HG03039 (cell line): ENCODE data around the gene SLC16A1.
"Not testable (repeated sequence)": the region's sequence is repeated elsewhere in the genome, so short reads cannot be mapped to it uniquely, and the experiment has no call there.

ENCODE experiments used
- ATAC-seq: cut with Tn5 transposase; IDR thresholded peaks from one replicate; pipeline ENCODE4 v1.9.1; 2021; ENCODE audit warnings: mild to moderate bottlenecking, moderate library complexity; ENCODE audit not compliant: unreplicated experiment

Gene SLC16A1

GRCh38 chr1:112887599-112888283 is 68.3 kb downstream of the SLC16A1 start:
- ATAC-seq = no peak

DNA sequence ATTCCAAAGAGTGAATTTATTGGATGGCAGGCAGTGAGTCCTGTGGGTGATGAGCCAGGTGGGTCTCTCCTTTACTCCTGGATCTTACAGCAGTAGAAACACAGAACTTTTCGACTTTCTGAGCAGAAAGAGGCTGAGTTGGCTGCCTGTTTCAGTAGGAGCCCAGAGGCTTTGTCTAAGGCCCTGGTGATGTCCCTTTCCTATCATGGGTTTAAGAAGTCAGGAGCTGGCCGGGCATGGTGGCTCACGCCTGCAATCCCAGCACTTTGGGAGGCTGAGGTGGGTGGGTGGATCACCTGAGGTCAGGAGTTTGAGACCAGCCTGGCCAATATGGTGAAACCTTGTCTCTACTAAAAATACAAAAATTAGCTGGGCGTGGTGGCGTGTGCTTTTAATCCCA is 71.0 kb downstream of the SLC16A1 start:
- not testable (repeated sequence) for ATAC-seq

DNA sequence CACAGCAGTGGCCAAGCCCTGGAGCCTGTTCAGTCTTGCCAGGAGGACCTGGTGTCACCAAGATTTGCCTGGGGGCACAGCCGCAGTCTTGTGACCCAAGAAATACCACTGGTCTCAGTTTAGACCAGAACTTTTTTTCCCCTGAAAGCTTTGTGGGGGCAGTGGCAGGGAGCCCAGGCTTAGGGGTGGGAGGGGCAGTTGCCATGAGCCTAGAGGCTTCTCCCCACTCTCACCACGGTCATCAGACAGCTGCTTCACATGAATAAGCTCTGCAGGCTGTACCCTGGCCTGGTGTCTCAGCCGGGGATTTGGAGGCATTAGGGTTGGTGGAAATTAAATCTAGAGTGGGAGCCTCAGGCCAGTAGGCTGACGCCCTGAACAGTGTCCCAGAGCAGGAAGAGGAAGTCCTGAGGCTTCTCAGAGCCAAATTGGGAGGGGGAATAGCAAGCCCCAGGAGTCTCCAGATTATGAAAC is 73.7 kb downstream of the SLC16A1 start:
- ATAC-seq = no peak

DNA sequence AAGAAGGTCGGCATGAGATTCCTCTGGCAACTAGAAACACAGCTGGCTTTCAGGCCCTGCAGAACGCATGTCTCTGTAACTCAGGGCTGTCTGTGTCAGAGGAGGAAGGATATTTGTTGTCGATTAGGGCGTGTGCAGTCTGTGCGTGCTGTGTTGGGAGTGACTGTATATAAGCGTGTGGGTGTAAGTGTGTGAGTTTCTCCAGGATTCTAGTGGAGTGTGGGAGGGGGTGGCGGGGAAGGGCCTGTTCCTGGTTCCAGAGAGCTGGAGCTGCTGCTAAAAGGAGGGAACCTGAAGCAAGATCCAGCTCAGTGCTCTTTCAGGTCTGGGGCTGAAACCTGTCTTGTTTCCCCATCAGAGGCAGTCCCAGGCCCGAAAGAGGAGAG is 74.3 kb downstream of the SLC16A1 start:
- no peak for ATAC-seq

DNA sequence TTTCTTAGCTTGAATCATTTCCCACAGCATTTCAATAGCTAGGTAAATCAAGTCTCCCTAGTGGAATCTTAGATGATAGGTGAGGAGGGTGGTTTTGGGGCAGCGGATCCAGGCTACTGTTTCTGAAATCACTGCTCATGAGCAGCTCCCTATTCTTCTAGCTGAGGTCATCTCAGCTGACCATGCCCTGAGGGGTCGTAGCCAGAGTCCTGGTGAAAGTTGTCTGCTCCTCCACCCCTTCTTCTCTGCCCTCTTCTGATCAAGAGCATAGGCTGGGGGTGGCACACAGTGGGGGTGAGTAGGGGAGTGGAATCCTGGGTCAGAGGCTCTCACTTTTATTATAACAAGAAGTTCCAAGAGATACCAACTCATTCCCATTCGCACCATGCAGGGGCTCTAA is 76.2 kb downstream of the SLC16A1 start:
- ATAC-seq = no peak

- ATAC-seq = no peak
Observed at GRCh38 chr1:112878321-112878720, 77.7 kb downstream of the SLC16A1 start.

GRCh38 chr1:112877750-112878149 is 78.2 kb downstream of the SLC16A1 start:
- ATAC-seq = no peak

DNA sequence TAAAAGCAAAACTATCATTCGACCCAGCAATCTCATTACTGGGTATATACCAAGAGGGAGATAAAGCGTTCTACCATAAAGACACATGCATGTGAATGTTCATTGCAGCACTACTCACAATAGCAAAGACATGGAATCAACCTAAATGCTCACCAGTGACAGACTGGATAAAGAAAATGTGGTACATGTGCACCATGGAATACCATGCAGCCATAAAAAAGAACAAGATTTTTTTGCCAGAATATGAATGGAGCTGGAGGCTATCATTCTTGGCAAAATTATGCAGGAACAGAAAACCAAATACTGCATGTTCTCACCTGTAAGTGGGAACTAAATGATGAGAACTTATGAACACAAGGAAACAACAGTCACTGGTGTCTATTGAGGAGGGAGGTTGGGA is 79.7 kb downstream of the SLC16A1 start:
- no peak for ATAC-seq

DNA sequence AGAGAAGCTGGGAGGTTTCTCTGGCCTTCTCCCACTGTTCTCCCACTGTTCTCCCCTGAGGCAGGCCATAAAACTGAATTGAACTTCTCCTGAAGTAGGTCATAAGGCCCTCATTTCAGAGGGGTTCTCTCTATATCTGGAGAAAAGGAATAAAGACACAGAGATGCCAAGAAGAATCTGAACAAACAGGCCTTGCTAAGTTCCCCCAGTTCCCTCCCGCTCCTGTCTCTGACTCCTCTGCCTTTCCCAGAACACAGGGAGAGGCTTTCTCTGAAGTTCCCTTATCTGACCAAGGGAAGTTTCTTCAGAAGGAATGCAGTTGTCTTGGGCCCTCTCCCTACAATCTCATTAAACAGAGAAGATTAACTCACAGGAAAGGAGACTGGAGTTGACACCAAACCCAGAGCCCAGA is 83.4 kb downstream of the SLC16A1 start:
- no peak for ATAC-seq

DNA sequence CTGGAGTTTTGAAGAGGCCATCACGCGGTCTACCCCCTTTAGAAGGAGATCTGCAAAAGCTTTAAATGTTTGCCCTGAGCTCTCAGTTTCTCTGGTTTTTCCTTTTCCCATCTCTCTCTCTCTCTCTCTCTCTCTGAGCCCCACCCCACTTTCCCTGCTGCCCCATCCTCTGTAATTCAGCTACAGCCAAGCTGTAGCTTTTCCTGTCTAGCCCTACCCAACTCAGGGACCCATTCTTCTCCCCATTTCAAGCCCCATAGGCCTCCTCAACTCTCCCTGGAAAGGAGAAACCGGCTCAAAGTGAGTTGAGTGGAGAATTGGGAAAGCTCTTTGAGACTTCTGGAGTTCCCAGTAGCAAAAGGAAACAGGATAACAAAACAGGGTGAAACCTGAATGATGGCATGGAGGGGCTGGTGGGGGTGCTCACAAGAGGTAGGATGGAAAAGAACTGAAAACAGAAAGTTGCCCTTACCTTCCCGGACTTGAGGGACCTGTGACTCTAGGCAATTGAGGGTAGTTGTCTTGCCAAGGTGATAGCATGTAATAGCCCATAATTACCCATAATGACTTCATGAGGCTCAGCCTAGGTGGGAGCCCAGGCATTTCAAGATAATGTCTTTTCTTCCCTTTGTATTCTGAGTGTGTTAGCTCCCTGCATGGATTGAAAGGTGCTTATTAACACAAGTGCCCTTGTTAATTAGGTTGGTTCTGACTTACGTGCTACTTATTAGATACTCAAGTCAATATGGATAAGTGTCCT is 84.9 kb downstream of the SLC16A1 start:
- no peak for ATAC-seq

- ATAC-seq = no peak
Observed at GRCh38 chr1:112869895-112870294, 86.1 kb downstream of the SLC16A1 start.

DNA sequence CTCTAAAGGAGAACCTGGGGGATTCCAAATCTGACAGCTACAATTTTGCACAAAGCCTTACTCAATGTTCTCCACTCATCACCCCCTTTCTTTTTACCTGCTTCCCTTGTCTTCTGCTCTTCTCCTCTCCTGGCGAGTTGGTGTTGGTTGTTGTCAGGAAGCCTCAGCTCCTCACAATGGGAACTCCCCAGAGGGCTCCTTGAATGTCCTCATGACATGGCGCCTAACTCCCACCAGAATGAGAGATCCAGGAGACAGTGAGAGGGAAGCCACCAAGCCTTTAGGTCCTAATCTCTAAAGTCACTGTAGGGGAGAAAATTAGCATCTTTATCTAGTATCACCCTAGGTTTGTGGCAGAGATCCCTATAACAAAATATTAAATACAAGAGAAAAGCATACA is 87.8 kb downstream of the SLC16A1 start:
- ATAC-seq = no peak

- no peak for ATAC-seq
Observed at GRCh38 chr1:112866981-112867380, 89.0 kb downstream of the SLC16A1 start.

GRCh38 chr1:112866151-112866550 is 89.8 kb downstream of the SLC16A1 start:
- no peak for ATAC-seq

DNA sequence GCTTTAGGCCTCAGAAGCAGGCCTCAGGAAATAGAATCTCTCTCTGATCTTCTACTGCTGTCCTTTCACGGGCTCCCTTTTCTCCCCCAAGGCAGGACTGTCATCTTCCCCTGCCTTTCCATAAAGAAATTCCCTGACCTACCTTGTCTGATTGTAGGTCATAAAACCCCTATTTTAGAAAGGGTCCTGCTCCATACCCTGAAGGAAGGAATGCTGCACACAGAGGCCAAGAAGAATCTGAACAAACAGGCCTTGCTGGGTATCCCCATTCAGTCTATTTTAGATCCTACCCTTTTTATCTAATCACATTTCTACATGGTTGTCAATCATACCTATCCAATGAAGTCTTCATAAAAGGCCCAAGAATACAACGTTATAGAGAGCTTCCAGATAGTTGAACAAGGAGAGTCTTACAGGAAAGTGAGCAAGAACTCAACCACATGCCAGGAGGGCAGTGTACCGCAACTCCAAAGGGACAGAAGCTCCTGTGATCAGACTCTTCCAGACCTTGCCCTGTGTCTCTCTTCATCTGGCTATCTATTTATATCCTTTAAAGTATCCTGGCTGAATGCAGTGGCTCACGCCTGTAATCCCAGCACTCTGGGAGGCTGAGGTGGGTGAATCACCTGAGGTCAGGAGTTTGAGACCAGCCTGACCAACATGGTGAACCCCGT is 93.1 kb downstream of the SLC16A1 start:
- ATAC-seq = no peak
